Neural crest cell (in vitro differentiated cells): ENCODE measurements around the gene PEX16. TPM values are rescaled to one million over a fixed set of nuclear protein-coding genes. Genes with fewer than 3 reads are reported as not detected.

Experiments used
- DNase-seq: peaks from one replicate; pipeline ENCODE4 v3.0.0; 2021; ENCODE audit warnings: low read depth, mixed read lengths, low spot score
- H3K27ac Mint-ChIP-seq: one replicate; pipeline ENCODE4 v1.8.0; 2021; ENCODE audit warnings: mild to moderate bottlenecking, mixed read lengths; ENCODE audit not compliant: unreplicated experiment
- H3K27me3 Mint-ChIP-seq: 2 replicates; pipeline ENCODE4 v1.8.0; 2021; ENCODE audit warnings: low read depth, mild to moderate bottlenecking, mixed read lengths
- H3K36me3 Mint-ChIP-seq: 2 replicates; pipeline ENCODE4 v1.8.0; 2021; ENCODE audit warnings: low read depth, mild to moderate bottlenecking, mixed read lengths
- H3K4me1 Mint-ChIP-seq: 2 replicates; pipeline ENCODE4 v1.8.0; 2021; ENCODE audit warnings: mixed read lengths
- H3K4me3 Mint-ChIP-seq: one replicate; pipeline ENCODE4 v1.8.0; 2021; ENCODE audit warnings: mild to moderate bottlenecking, mixed read lengths
- H3K9me3 Mint-ChIP-seq: 2 replicates; pipeline ENCODE4 v1.8.0; 2021; ENCODE audit warnings: mixed read lengths
- CTCF ChIP-seq: fragments of 200-600 bp; sonication (generic); conservative IDR thresholded peaks from 2 replicates; pipeline ENCODE4 v1.5.0; 2021; ENCODE audit warnings: antibody characterized with exemption, mild to moderate bottlenecking
- total RNA-seq: library from RNA; stranded (reverse); gene quantifications from 2 replicates; pipeline ENCODE4 v1.2.1, GENCODE V29; 2021

PEX16 gene
- total RNA-seq, 1 donor from 2014 or later, result 29.6 TPM

GRCh38 chr11:45927332-45927683 lies 9.6 kb upstream of the PEX16 start:
- Mint-ChIP-seq H3K27me3 (peaks cover 37% of the 10 kb centered on the region), H3K27ac (no peak overlapping the region), H3K36me3 (no peaks in the 10 kb centered on the region)

GRCh38 chr11:45926536-45927331 lies 9.1 kb upstream of the PEX16 start:
- DNase-seq, result no peak
- no peak for TF ChIP-seq CTCF
- Mint-ChIP-seq H3K27ac (no peak overlapping the region), H3K4me3 (no peak overlapping the region), H3K4me1 (peaks cover 7% of the 10 kb centered on the region), H3K27me3 (peaks cover 38% of the 10 kb centered on the region), H3K9me3 (no peaks in the 10 kb centered on the region), H3K36me3 (no peaks in the 10 kb centered on the region)

More at GRCh38 chr11:45927332-45927683, 9.6 kb upstream of the PEX16 start:
- no peak for TF ChIP-seq CTCF
- Mint-ChIP-seq H3K4me1 (peaks cover 6% of the 10 kb centered on the region), H3K9me3 (no peaks in the 10 kb centered on the region), H3K4me3 (peak overlapping the region; percentile 42)
- no peak for DNase-seq

GRCh38 chr11:45926001-45926401 lies 8.3 kb upstream of the PEX16 start:
- Mint-ChIP-seq H3K27ac (no peak overlapping the region), H3K9me3 (no peaks in the 10 kb centered on the region), H3K4me3 (peak overlapping the region; percentile 47), H3K4me1 (peaks cover 12% of the 10 kb centered on the region), H3K27me3 (peaks cover 46% of the 10 kb centered on the region), H3K36me3 (no peaks in the 10 kb centered on the region)
- no peak for DNase-seq
- TF ChIP-seq CTCF, result no peak

GRCh38 chr11:45925550-45925949 lies 7.9 kb upstream of the PEX16 start:
- no peak overlapping the region for H3K27ac Mint-ChIP-seq
- H3K27me3 Mint-ChIP-seq, result peaks cover 50% of the 10 kb centered on the region
- H3K4me1 Mint-ChIP-seq, result peaks cover 12% of the 10 kb centered on the region
- no peak for DNase-seq
- peak overlapping the region; percentile 47 for H3K4me3 Mint-ChIP-seq
- H3K36me3 Mint-ChIP-seq, result no peaks in the 10 kb centered on the region
- TF ChIP-seq CTCF, result no peak
- H3K9me3 Mint-ChIP-seq, result no peaks in the 10 kb centered on the region

- H3K4me1 Mint-ChIP-seq, result peaks cover 12% of the 10 kb centered on the region
- no peaks in the 10 kb centered on the region for H3K36me3 Mint-ChIP-seq
- DNase-seq, result no peak
- peak overlapping the region; percentile 65 for H3K4me3 Mint-ChIP-seq
- H3K9me3 Mint-ChIP-seq, result no peaks in the 10 kb centered on the region
- peaks cover 56% of the 10 kb centered on the region for H3K27me3 Mint-ChIP-seq
- no peak overlapping the region for H3K27ac Mint-ChIP-seq
- TF ChIP-seq CTCF, result no peak
Measured at GRCh38 chr11:45924927-45925326, 7.2 kb upstream of the PEX16 start.
